ENCODE results near the gene KCNC1.

Gene KCNC1

DNA sequence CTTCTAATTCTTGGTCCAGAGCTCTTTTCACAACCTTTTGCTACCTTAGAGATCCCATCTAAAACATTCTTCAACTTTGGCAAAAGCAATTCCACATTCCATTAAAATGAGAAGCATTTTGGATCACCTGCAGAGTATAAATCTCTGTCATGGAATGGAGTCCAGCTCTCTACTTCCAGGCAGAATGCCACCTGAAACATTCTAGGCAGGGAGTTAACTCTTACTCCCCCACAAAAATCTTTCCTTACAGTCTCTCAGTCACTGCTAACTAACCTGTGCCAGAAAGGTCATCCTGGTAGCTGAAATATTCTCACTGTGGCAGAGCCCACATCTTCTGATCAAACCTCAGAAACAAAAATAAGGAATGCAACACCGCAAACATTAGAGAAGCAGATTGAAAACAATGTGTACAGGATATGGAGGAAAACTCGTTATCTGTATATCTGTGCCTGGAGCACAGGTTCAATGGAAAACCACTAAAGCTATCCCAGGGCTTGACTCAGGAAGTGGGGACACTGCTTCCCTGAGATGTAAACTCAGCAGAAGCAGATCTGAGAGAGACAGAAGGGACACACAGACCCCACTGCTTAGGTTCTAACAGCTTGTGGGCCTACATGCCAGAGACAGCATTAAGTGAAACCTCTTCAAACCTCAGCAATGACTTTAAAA, 78.9 kb downstream of the KCNC1 start:
- H3K4me3 ChIP-seq (ENCODE audit: low read depth, low read length), result no peak overlapping the region
- TF ChIP-seq, protein P1, sequence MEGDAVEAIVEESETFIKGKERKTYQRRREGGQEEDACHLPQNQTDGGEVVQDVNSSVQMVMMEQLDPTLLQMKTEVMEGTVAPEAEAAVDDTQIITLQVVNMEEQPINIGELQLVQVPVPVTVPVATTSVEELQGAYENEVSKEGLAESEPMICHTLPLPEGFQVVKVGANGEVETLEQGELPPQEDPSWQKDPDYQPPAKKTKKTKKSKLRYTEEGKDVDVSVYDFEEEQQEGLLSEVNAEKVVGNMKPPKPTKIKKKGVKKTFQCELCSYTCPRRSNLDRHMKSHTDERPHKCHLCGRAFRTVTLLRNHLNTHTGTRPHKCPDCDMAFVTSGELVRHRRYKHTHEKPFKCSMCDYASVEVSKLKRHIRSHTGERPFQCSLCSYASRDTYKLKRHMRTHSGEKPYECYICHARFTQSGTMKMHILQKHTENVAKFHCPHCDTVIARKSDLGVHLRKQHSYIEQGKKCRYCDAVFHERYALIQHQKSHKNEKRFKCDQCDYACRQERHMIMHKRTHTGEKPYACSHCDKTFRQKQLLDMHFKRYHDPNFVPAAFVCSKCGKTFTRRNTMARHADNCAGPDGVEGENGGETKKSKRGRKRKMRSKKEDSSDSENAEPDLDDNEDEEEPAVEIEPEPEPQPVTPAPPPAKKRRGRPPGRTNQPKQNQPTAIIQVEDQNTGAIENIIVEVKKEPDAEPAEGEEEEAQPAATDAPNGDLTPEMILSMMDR (IDR thresholded peaks at IDR 0.05; ENCODE audit: low read depth, low read length, missing control alignments), result no peak
- no peak for DNase-seq (ENCODE audit: low read depth)

DNA sequence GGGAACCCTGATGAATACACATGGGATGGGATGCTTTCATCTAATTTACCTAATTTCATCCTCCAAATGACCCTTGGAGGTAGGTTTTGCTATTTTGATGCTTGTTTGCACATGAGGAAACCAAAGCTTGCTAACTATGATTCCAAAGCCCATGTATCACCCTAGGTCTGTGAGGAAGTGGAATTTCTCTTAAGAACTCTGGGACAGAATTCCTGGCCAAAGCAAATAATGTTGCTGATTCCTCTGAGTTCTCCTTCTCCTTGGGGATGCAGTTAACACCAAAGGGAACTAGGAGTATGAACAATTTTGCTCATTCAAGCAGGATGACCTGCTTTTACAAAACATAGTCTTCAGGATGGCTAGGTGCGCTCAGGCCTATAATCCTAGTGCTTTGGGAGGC, 80.0 kb downstream of the KCNC1 start:
- no peak for DNase-seq (ENCODE audit: low read depth)
- TF ChIP-seq, protein P1 (IDR thresholded peaks at IDR 0.05; ENCODE audit: low read depth, low read length, missing control alignments), result no peak
- H3K4me3 ChIP-seq (ENCODE audit: low read depth, low read length), result no peak overlapping the region

DNA sequence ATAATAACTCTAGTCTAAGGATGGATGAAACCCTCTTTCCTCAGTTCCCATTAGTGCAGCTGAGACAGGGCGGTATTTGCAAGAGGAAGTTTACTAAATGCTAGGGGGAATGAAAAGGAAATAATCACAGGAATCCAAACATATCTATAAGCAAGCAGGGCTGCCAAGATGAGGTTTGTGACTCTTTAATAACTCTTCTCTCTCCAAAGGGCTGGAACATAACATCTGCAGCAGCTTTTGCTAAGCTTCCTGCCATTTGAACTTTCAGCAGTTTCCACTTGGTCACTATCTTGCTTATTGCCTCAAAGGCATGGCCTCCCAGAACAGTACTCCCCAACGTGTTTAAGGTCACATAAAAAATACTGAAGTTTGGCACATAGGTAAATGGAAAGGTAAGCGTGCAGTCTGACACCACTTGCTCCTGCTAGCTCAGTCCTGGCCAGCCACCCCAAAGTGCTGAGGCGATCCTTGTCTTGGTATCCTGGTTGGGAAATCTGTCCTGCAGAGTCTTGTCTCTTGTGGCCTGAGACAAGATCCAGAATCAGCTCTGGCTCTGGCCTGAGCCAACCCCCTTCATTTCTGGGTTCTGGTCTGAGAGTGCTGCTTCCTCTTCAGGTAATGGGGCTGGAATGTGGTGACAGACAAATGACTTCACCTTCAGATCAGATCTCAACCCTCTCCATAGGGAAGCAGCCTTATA, 81.8 kb downstream of the KCNC1 start:
- no peak overlapping the region for H3K4me3 ChIP-seq (ENCODE audit: low read depth, low read length)
- no peak for DNase-seq (ENCODE audit: low read depth)
- TF ChIP-seq, protein P1 (IDR thresholded peaks at IDR 0.05; ENCODE audit: low read depth, low read length, missing control alignments), result no peak

DNA sequence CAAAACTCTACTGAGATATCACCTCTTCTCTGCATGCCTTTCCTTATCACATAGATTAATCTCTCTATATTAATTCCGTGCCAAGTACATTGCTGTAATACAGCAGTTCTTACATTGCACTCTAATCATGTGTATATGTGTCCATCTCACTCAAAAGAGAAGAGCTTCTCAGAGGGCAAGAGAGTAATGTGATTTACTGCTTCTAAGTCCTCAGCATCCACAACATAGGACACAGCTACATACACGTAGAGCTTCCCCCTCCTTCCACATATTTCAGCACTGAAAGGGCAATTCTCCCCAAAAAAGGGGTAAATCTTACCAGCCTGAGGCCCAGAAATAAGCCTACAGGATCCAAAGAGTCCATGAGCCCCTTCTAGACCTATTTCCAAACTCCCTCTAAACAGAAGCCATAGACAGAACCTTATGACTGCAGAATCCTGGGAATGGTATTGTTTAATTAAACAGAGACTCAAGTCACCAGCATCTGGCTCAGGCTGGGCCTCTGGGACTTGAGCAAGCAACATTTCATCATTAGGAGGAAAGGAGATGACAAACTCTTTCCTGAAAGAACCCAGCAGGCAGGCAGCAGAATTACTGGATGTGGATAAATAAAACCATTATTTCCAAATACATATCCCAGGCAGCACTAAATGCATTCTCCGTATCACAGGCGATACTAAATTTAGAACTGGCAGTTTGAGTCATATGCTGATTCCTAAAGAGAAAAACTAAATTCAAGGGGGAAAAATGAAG, 87.2 kb downstream of the KCNC1 start:
- TF ChIP-seq, protein P1 (IDR thresholded peaks at IDR 0.05; ENCODE audit: low read depth, low read length, missing control alignments), result no peak
- H3K4me3 ChIP-seq (ENCODE audit: low read depth, low read length), result no peak overlapping the region
- no peak for DNase-seq (ENCODE audit: low read depth)

DNA sequence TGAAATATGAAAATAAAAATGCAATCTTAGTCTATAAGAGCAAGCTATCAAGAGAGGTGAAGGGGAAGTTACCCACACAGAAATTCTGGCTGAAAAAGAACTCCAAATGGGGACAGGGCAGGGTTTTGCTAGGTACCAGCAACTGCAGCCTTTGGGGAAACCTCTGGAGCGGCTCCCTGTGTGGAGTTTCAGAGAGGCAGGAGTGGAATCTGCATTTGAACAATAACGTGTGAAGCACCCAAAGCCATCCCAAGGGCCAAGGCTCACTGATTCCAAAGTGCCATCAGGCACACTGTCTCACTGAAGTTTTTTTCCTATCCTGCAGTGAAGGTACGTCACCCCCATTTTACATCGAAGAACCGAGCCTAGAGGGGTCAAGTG, 87.8 kb downstream of the KCNC1 start:
- no peak overlapping the region for H3K4me3 ChIP-seq (ENCODE audit: low read depth, low read length)
- TF ChIP-seq, protein P1 (IDR thresholded peaks at IDR 0.05; ENCODE audit: low read depth, low read length, missing control alignments), result no peak
- DNase-seq (ENCODE audit: low read depth), result no peak

DNA sequence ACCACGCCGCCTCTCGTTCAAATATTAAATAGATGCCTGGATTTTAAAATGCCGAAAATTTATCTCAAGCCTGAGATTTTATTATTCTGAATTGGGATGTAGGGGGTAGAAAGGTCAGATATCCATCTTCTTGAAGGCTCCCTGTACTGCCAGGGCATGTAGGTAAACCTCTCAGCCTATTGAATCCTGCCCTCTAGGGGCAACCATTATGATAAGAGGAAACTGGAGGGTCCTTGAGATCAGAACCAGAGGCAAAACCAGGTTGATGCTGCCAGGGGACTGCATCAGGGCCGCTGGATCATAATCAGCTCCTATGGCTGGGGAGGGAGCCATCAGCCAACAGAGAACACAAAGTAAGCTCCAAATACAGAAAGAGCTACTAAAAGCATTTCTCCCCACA, 92.4 kb downstream of the KCNC1 start:
- TF ChIP-seq, protein P1 (IDR thresholded peaks at IDR 0.05; ENCODE audit: low read depth, low read length, missing control alignments), result no peak
- DNase-seq (ENCODE audit: low read depth), result no peak
- H3K4me3 ChIP-seq (ENCODE audit: low read depth, low read length), result no peak overlapping the region
